Colonic mucosa (tissue), 4 donors: ENCODE data around the gene IGSF9. TPM values are rescaled to one million over a fixed set of nuclear protein-coding genes. Genes with fewer than 3 reads are reported as not detected.
A peak's percentile ranks its signal among the peaks of the same experiment; 100 is the strongest.

Experiments used
- DNase-seq: peaks from one replicate; pipeline ENCODE4 v3.0.0-alpha.2; 2020
- H3K27ac ChIP-seq: fragments of 200-600 bp; one replicate; pipeline ENCODE4 v1.8.0; 2021
- H3K27me3 ChIP-seq: fragments of 200-600 bp; one replicate; pipeline ENCODE4 v1.8.0; 2021
- H3K36me3 ChIP-seq: fragments of 200-600 bp; one replicate; pipeline ENCODE4 v1.8.0; 2021
- H3K4me1 ChIP-seq: fragments of 200-600 bp; one replicate; pipeline ENCODE4 v1.8.0; 2021; ENCODE audit warnings: mild to moderate bottlenecking
- H3K4me3 ChIP-seq: fragments of 200-600 bp; one replicate; pipeline ENCODE4 v1.8.0; 2021
- H3K9ac ChIP-seq, 2 donors: one replicate each; pipeline ENCODE4 v1.7.0; 2013; ENCODE audit warnings: control low read depth in 2 of 2, low read depth in 2 of 2, low read length in 2 of 2
- H3K9me3 ChIP-seq: fragments of 200-600 bp; one replicate; pipeline ENCODE4 v1.8.0; 2021
- CTCF ChIP-seq: fragments of 200-600 bp; IDR thresholded peaks from one replicate; pipeline ENCODE4 v1.8.0; 2022; ENCODE audit warnings: antibody characterized with exemption, mild to moderate bottlenecking
- intact Hi-C: fragments of 100-400 bp; cut with DNase I; formaldehyde crosslinking; loops from one replicate; pipeline ENCODE4 v1.14.1; 2022
- total RNA-seq, 2 donors: library from RNA; stranded (reverse); fragmentation: NEBNext Ultra II Directional in 1 of 2; extraction: Animal tissue kit (Norgen Biotek cat#: 25700) in 1 of 2; gene quantifications; one replicate each; pipeline ENCODE4 v1.2.1, GENCODE V29; 2021
- donor health status: healthy.
- donor health status: DM: no; HTN: no; CAD: no.
- donor health status: DM: no; HTN: no; CAD: no.

The IGSF9 gene
- total RNA-seq, 2 donors from 2014 or later: 14.1 to 41.8 TPM

GRCh38 chr1:159928491-159929050, 16.8 kb downstream of the IGSF9 start:
- Histone ChIP-seq H3K9me3 (no peaks in the 10 kb centered on the region), H3K9ac (no peak overlapping the region), H3K4me1 (no peaks in the 10 kb centered on the region), H3K27me3 (no peaks in the 10 kb centered on the region), H3K27ac (no peak overlapping the region), H3K36me3 (no peaks in the 10 kb centered on the region), H3K4me3 (no peak overlapping the region)
- DNase-seq: no peak
- no peak for TF ChIP-seq CTCF
- intact Hi-C loops: no loop called here

- no peak overlapping the region for H3K27ac ChIP-seq
- no peak for DNase-seq
- H3K27me3 ChIP-seq: no peaks in the 10 kb centered on the region
- no peaks in the 10 kb centered on the region for H3K36me3 ChIP-seq
- no peaks in the 10 kb centered on the region for H3K9me3 ChIP-seq
- no peak for TF ChIP-seq CTCF
- intact Hi-C loops: no loop called here
- no peaks in the 10 kb centered on the region for H3K4me1 ChIP-seq
- no peak overlapping the region for H3K9ac ChIP-seq
- H3K4me3 ChIP-seq: no peak overlapping the region
Measured at GRCh38 chr1:159927849-159928431, 17.5 kb downstream of the IGSF9 start.

- no peaks in the 10 kb centered on the region for H3K9me3 ChIP-seq
- H3K4me3 ChIP-seq: no peak overlapping the region
- no peak overlapping the region for H3K27ac ChIP-seq
- TF ChIP-seq CTCF: no peak
- no peak for DNase-seq
- no peaks in the 10 kb centered on the region for H3K36me3 ChIP-seq
- no peaks in the 10 kb centered on the region for H3K27me3 ChIP-seq
- H3K9ac ChIP-seq: no peak overlapping the region
- no peaks in the 10 kb centered on the region for H3K4me1 ChIP-seq
- intact Hi-C loops: no loop called here
Measured at GRCh38 chr1:159927211-159927848, 18.1 kb downstream of the IGSF9 start.

DNA sequence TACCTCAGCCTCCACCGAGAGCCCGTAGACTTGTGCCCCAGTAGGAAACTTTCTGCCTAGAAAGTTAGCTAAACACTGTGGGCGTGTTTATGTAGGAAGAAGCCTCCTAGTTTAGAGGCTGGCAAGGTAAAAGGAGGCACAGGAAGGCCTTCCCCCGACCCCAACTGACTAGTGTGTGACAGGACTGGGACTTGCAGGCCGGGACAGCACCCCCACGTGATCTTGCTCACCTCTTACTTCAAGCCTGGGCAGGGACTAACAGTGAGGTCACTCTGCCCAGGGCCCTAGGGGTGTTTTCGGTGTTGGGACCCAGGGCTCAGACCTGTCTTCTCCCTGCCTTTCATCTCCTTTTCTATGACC, 19.7 kb downstream of the IGSF9 start:
- no peak for DNase-seq
- Histone ChIP-seq H3K27me3 (no peaks in the 10 kb centered on the region), H3K9ac (peak overlapping the region; percentile 99), H3K9me3 (no peaks in the 10 kb centered on the region), H3K36me3 (no peaks in the 10 kb centered on the region), H3K4me1 (no peaks in the 10 kb centered on the region), H3K27ac (peak overlapping the region; percentile 92), H3K4me3 (peak overlapping the region; percentile 68)
- no peak for TF ChIP-seq CTCF
- intact Hi-C loops: no loop called here

- TF ChIP-seq CTCF: no peak
- DNase-seq: peak; percentile 96
- Histone ChIP-seq H3K36me3 (peaks cover 2% of the 10 kb centered on the region), H3K27ac (peak within 1 kb of the TSS; percentile 92), H3K9me3 (no peaks in the 10 kb centered on the region), H3K27me3 (no peaks in the 10 kb centered on the region), H3K4me1 (no peaks in the 10 kb centered on the region), H3K9ac (peak within 1 kb of the TSS; percentile 99), H3K4me3 (peak within 1 kb of the TSS; percentile 68)
- intact Hi-C loops: no loop called here
Measured at GRCh38 chr1:159924791-159925718, 20.4 kb downstream of the IGSF9 start, which contains the start of gene TAGLN2. TSS of gene TAGLN2 (minus strand) at chr1:159925507. CDS start at chr1:159920509, 4,998 bp downstream.
